ENCODE measurements around the gene CKAP5.

Gene CKAP5

GRCh38 chr11:46761807-46762206, 84.3 kb downstream of the CKAP5 start:
- DNase-seq, result no peak

- no peak for DNase-seq
Observed at GRCh38 chr11:46760429-46761128, 85.5 kb downstream of the CKAP5 start.

GRCh38 chr11:46759196-46759595, 86.9 kb downstream of the CKAP5 start:
- no peak for DNase-seq

- no peak for DNase-seq
Observed at GRCh38 chr11:46755962-46756361, 90.1 kb downstream of the CKAP5 start.

GRCh38 chr11:46747150-46747549, 98.9 kb downstream of the CKAP5 start:
- DNase-seq, result no peak

- DNase-seq, result no peak
Observed at GRCh38 chr11:46745995-46746394, 100.1 kb downstream of the CKAP5 start.

GRCh38 chr11:46745328-46745727, 100.8 kb downstream of the CKAP5 start:
- no peak for DNase-seq

- no peak for DNase-seq
Observed at GRCh38 chr11:46743693-46744339, 102.3 kb downstream of the CKAP5 start.

GRCh38 chr11:46743043-46743442, 103.0 kb downstream of the CKAP5 start:
- no peak for DNase-seq

- DNase-seq, result no peak
Observed at GRCh38 chr11:46741600-46742484, 104.2 kb downstream of the CKAP5 start.

GRCh38 chr11:46738887-46739286, 107.2 kb downstream of the CKAP5 start:
- DNase-seq, result no peak

- DNase-seq, result no peak
Observed at GRCh38 chr11:46737699-46738098, 108.4 kb downstream of the CKAP5 start.

GRCh38 chr11:46736615-46737014, 109.5 kb downstream of the CKAP5 start:
- no peak for DNase-seq

- no peak for DNase-seq
Observed at GRCh38 chr11:46736146-46736545, 109.9 kb downstream of the CKAP5 start.

- DNase-seq, result no peak
Observed at GRCh38 chr11:46733234-46733633, 112.8 kb downstream of the CKAP5 start.

GRCh38 chr11:46731545-46731944, 114.5 kb downstream of the CKAP5 start:
- DNase-seq, result no peak

- no peak for DNase-seq
Observed at GRCh38 chr11:46729110-46730027, 116.7 kb downstream of the CKAP5 start.

- DNase-seq, result no peak
Observed at GRCh38 chr11:46728659-46729040, 117.4 kb downstream of the CKAP5 start.

GRCh38 chr11:46727952-46728658, 118.0 kb downstream of the CKAP5 start:
- DNase-seq, result no peak

- DNase-seq, result no peak
Observed at GRCh38 chr11:46726206-46726862, 119.7 kb downstream of the CKAP5 start.

Measured in DMS79 treated with DMSO at 0.1 percent for 48 hours (cell line).